Measurements from ENCODE around the gene PPFIBP1.

DNA sequence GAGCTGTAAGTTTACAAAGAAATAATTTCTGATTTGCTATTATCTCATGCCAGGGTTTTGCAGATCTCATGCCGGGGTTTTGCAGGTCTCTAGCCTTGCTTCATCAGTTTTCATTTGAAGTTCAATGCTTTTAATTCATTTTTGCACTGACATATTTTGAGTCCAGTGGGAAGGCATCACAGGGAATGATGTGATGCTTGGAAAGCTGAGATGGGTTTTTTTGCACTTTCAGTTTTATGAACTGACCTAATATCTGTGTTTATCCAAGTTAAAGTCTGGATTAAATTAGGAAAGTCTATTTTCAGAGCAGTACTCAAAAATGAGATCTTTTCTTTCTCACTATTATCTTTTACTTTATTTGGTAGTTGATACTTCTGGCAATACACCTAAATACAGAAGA lies 148.6 kb downstream of the PPFIBP1 start:
- no peak for TF ChIP-seq POLR2A (IDR thresholded peaks at IDR 0.05; ENCODE audit: low read depth, low read length)
- no peak for TF ChIP-seq POLR2AphosphoS5 (IDR thresholded peaks at IDR 0.05; ENCODE audit: low read depth, low read length)

Data from GM12892 (cell line).